CD4-positive, alpha-beta T cell (primary cell): ENCODE measurements around the gene TBC1D23. TPM values are rescaled to one million over a fixed set of nuclear protein-coding genes. Genes with fewer than 3 reads are reported as not detected.

Source experiments
- ATAC-seq: fragments of 200-7000 bp; cut with Tn5 transposase; one replicate; pipeline ENCODE4 v1.10.0; 2022; ENCODE audit warnings: mild to moderate bottlenecking; ENCODE audit not compliant: poor library complexity
- CTCF ChIA-PET: fragments of 350-600 bp; sonication (Branson Sonifier 250); formaldehyde crosslinking; loops from one replicate; lab custom pipeline; 2021; ENCODE audit warnings: antibody characterized with exemption, inconsistent platforms; lab: Charles Lee
- POLR2A ChIA-PET: fragments of 350-600 bp; sonication (Branson Sonifier 250); formaldehyde crosslinking; loops from one replicate; lab custom pipeline; 2021; ENCODE audit warnings: antibody characterized with exemption, inconsistent platforms; lab: Charles Lee
- DNase-seq, 14 experiments: peaks; one replicate each; pipeline ENCODE4 v3.0.0-alpha.2; 2013 to 2020; ENCODE audit warnings: mixed read lengths in 2 of 14
- H3K27ac ChIP-seq, 2 donors: one replicate each; pipeline versions ENCODE4 v1.5.1 to v1.7.0; 2013; ENCODE audit warnings: low read length in 2 of 2, low read depth in 1 of 2, mild to moderate bottlenecking in 1 of 2
- H3K27me3 ChIP-seq, 2 experiments: 1 replicate in 1 of 2; 2 replicates in 1 of 2; pipeline versions ENCODE4 v1.6.1 to v1.7.0; 2013; ENCODE audit warnings: low read length in 2 of 2, control low read depth in 1 of 2, mild to moderate bottlenecking in 1 of 2, moderate library complexity in 1 of 2; ENCODE audit not compliant: insufficient read depth in 2 of 2, control insufficient read depth in 1 of 2
- H3K36me3 ChIP-seq: one replicate; pipeline ENCODE4 v1.6.1; 2013; ENCODE audit warnings: low read length, control low read depth; ENCODE audit not compliant: insufficient read depth
- H3K4me1 ChIP-seq: one replicate; pipeline ENCODE4 v1.6.1; 2013; ENCODE audit warnings: low read length, control low read depth; ENCODE audit not compliant: insufficient read depth
- H3K4me3 ChIP-seq: one replicate; pipeline ENCODE4 v1.5.1; 2013; ENCODE audit warnings: mild to moderate bottlenecking, low read length, moderate library complexity
- H3K9me3 ChIP-seq, 2 experiments: 1 replicate in 1 of 2; 2 replicates in 1 of 2; pipeline versions ENCODE4 v1.6.1 to v1.7.0; 2013; ENCODE audit warnings: low read length in 2 of 2, mild to moderate bottlenecking in 2 of 2, control low read depth in 1 of 2, moderate library complexity in 1 of 2; ENCODE audit not compliant: control insufficient read depth in 1 of 2, insufficient read depth in 1 of 2
- H3K27ac Mint-ChIP-seq: one replicate; pipeline ENCODE4 v1.8.0; 2020; ENCODE audit warnings: mixed read lengths
- H3K27me3 Mint-ChIP-seq: one replicate; pipeline ENCODE4 v1.8.0; 2021; ENCODE audit warnings: mixed read lengths
- H3K36me3 Mint-ChIP-seq: one replicate; pipeline ENCODE4 v1.8.0; 2021; ENCODE audit warnings: low read depth, mixed read lengths
- H3K4me1 Mint-ChIP-seq: one replicate; pipeline ENCODE4 v1.8.0; 2021; ENCODE audit warnings: low read depth, mixed read lengths
- H3K4me3 Mint-ChIP-seq: one replicate; pipeline ENCODE4 v1.8.0; 2020; ENCODE audit warnings: mild to moderate bottlenecking, mixed read lengths
- H3K9me3 Mint-ChIP-seq: one replicate; pipeline ENCODE4 v1.8.0; 2020; ENCODE audit warnings: mixed read lengths
- CTCF ChIP-seq: fragments of 200-600 bp; IDR thresholded peaks from one replicate; pipeline ENCODE4 v1.8.0; 2022; ENCODE audit warnings: antibody characterized with exemption, mild to moderate bottlenecking
- intact Hi-C, 2 experiments: fragments of 100-400 bp; cut with DNase I in 1 of 2; cut with micrococcal nuclease in 1 of 2; formaldehyde crosslinking; loops; one replicate each; pipeline versions ENCODE4 v1.15.1 to v1.9.0; 2023 to 2025; cut with DNase I, micrococcal nuclease
- total RNA-seq, 174 experiments: library from RNA in 2 of 174; stranded (reverse) in 2 of 174; gene quantifications; one replicate each; pipeline ENCODE4 v1.2.3 and lab custom pipeline; 2021 to 2026

TBC1D23 gene
- total RNA-seq, 2 experiments from 2014 or later: 31.8 to 34.8 TPM

GRCh38 chr3:100374521-100374920 is 113.7 kb downstream of the TBC1D23 start:
- CTCF ChIA-PET: interaction anchor here (1.2 kb wide), 1 partner anchor 31 kb away, joined by 3 read pairs; no protein-coding TSS in a partner anchor
- no peaks in the 10 kb centered on the region for H3K9me3 Mint-ChIP-seq
- H3K4me1 ChIP-seq: no peaks in the 10 kb centered on the region

More at GRCh38 chr3:100374521-100374920, 113.7 kb downstream of the TBC1D23 start:
- H3K4me1 Mint-ChIP-seq: no peaks in the 10 kb centered on the region
- Histone ChIP-seq H3K36me3 (peaks cover 67% of the 10 kb centered on the region), H3K4me3 (no peak overlapping the region), H3K27ac (no peak overlapping the region), H3K9me3 (no peaks in the 10 kb centered on the region), H3K27me3 (no peaks in the 10 kb centered on the region)
- ATAC-seq (no peak), DNase-seq (no peak)
- no peak overlapping the region for H3K4me3 Mint-ChIP-seq
- intact Hi-C loops: no loop called here
- no peak for TF ChIP-seq CTCF
- H3K36me3 Mint-ChIP-seq: peaks cover 88% of the 10 kb centered on the region
- H3K27ac Mint-ChIP-seq: no peak overlapping the region
- no peaks in the 10 kb centered on the region for H3K27me3 Mint-ChIP-seq
- POLR2A ChIA-PET: interaction anchor here (0.7 to 1.4 kb wide), 3 partner anchors 18 to 41 kb away, joined by 3 to 4 read pairs (median 4); partner anchors contain the start of genes LNP1 and TOMM70

Other genes with a start within 250 kb of the TBC1D23 start
- gene FILIP1L, start 146.5 kb upstream of the TBC1D23 start, total RNA-seq: under 1 TPM; 0.08 to 0.28 TPM
- 10 to 100 TPM; 18.6 to 21.4 TPM for gene NIT2, start 73.8 kb downstream of the TBC1D23 start, total RNA-seq
- gene TOMM70, start 140.1 kb downstream of the TBC1D23 start, total RNA-seq: 10 to 100 TPM; 20.9 to 21.6 TPM
- gene LNP1, start 140.5 kb downstream of the TBC1D23 start, total RNA-seq: under 1 TPM; 0.47 to 0.70 TPM
- gene TMEM45A, start 231.6 kb downstream of the TBC1D23 start, total RNA-seq: under 1 TPM in 1 of 2 experiments, not detected in 1; 0.08 TPM